ENCODE data around the gene FAM107B.

FAM107B gene

GRCh38 chr10:14803827-14804226, 29.1 kb upstream of the FAM107B start:
- TF ChIP-seq CTCF (IDR thresholded peaks at IDR 0.05; ENCODE audit: low read depth, low read length) = no peak
- DNase-seq = no peak
- Histone ChIP-seq H3K4me3 (ENCODE audit: low read depth, low read length) (no peak overlapping the region), H3K36me3 (no peaks in the 10 kb centered on the region), H3K27me3 (ENCODE audit: insufficient read depth, low read depth, severe bottlenecking) (no peaks in the 10 kb centered on the region), H3K27ac (no peak overlapping the region), H3K9me3 (ENCODE audit: severe bottlenecking) (no peaks in the 10 kb centered on the region)

DNA sequence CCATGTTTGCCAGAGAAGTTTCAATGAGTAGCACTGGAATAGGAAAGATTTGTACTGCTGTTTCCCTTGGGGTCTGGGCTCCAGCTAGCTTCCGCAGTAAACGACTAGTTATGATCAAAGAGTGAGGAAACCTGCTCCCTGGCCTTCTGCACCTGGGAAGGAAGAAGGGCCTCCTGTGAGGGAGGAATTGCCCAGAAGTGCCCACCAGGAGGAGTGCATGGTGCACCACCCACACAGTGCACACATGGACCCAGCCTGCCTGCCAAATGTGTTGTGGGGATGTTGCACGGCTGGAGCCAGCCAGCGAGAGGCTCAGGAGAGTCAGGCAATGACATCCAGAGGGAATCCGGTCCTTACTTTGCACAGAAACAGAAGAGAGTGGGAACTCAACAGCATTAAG, 27.0 kb upstream of the FAM107B start:
- Histone ChIP-seq H3K9me3 (ENCODE audit: severe bottlenecking) (no peaks in the 10 kb centered on the region), H3K36me3 (no peaks in the 10 kb centered on the region), H3K27ac (no peak overlapping the region), H3K27me3 (ENCODE audit: insufficient read depth, low read depth, severe bottlenecking) (no peaks in the 10 kb centered on the region), H3K4me3 (ENCODE audit: low read depth, low read length) (no peak overlapping the region)
- TF ChIP-seq CTCF (IDR thresholded peaks at IDR 0.05; ENCODE audit: low read depth, low read length) = 0 out of 2 replicates have a peak, but pooled peaks have one; percentile 4
- no peak for DNase-seq

- no peak for DNase-seq
- Histone ChIP-seq H3K27ac (no peak overlapping the region), H3K36me3 (no peaks in the 10 kb centered on the region), H3K9me3 (ENCODE audit: severe bottlenecking) (no peaks in the 10 kb centered on the region), H3K27me3 (ENCODE audit: insufficient read depth, low read depth, severe bottlenecking) (no peaks in the 10 kb centered on the region), H3K4me3 (ENCODE audit: low read depth, low read length) (no peak overlapping the region)
- TF ChIP-seq CTCF (IDR thresholded peaks at IDR 0.05; ENCODE audit: low read depth, low read length) = no peak
Observed at GRCh38 chr10:14800397-14800796, 25.7 kb upstream of the FAM107B start.

- Histone ChIP-seq H3K4me3 (ENCODE audit: low read depth, low read length) (no peak overlapping the region), H3K36me3 (no peaks in the 10 kb centered on the region), H3K9me3 (ENCODE audit: severe bottlenecking) (no peaks in the 10 kb centered on the region), H3K27ac (no peak overlapping the region), H3K27me3 (ENCODE audit: insufficient read depth, low read depth, severe bottlenecking) (no peaks in the 10 kb centered on the region)
- no peak for TF ChIP-seq CTCF (IDR thresholded peaks at IDR 0.05; ENCODE audit: low read depth, low read length)
- no peak for DNase-seq
Observed at GRCh38 chr10:14798636-14799035, 23.9 kb upstream of the FAM107B start.

- Histone ChIP-seq H3K27ac (no peak overlapping the region), H3K27me3 (ENCODE audit: insufficient read depth, low read depth, severe bottlenecking) (no peaks in the 10 kb centered on the region), H3K4me3 (ENCODE audit: low read depth, low read length) (no peak overlapping the region), H3K36me3 (no peaks in the 10 kb centered on the region), H3K9me3 (ENCODE audit: severe bottlenecking) (no peaks in the 10 kb centered on the region)
- no peak for DNase-seq
- TF ChIP-seq CTCF (IDR thresholded peaks at IDR 0.05; ENCODE audit: low read depth, low read length) = no peak
Observed at GRCh38 chr10:14787938-14788337, 13.2 kb upstream of the FAM107B start.

- no peak for DNase-seq
- no peak overlapping the region for H3K4me3 ChIP-seq (ENCODE audit: low read depth, low read length)
- H3K36me3 ChIP-seq = no peaks in the 10 kb centered on the region
- H3K9me3 ChIP-seq (ENCODE audit: severe bottlenecking) = no peaks in the 10 kb centered on the region
- TF ChIP-seq CTCF (IDR thresholded peaks at IDR 0.05; ENCODE audit: low read depth, low read length) = no peak
- H3K27ac ChIP-seq = no peak overlapping the region
- H3K27me3 ChIP-seq (ENCODE audit: insufficient read depth, low read depth, severe bottlenecking) = no peaks in the 10 kb centered on the region
Observed at GRCh38 chr10:14784459-14785055, 9.9 kb upstream of the FAM107B start.
